Calu3 (cell line): Measurements from ENCODE around the gene ASXL2. TPM values are rescaled to one million over a fixed set of nuclear protein-coding genes. Genes with fewer than 3 reads are reported as not detected.
"Not testable (repeated sequence)": the region's sequence is repeated elsewhere in the genome, so short reads cannot be mapped to it uniquely, and the experiment has no call there.

Experiments
- BruUV-seq: library from RNA; stranded (reverse); fragments of 400-500 nt; replicated peaks from 2 replicates; lab custom pipeline; 2021; lab: Mats Ljungman, UMichigan
- CTCF ChIA-PET: fragments of 300-600 bp; sonication (Branson Sonifier 250); formaldehyde crosslinking; loops from one replicate; lab custom pipeline; 2022; ENCODE audit warnings: antibody characterized with exemption; lab: Charles Lee
- DNase-seq: peaks from one replicate; pipeline ENCODE4 v3.0.0; 2022
- H3K27ac Mint-ChIP-seq: one replicate; pipeline ENCODE4 v1.8.0; 2022; ENCODE audit warnings: mixed read lengths; ENCODE audit not compliant: unreplicated experiment
- H3K27me3 Mint-ChIP-seq: one replicate; pipeline ENCODE4 v1.8.0; 2022; ENCODE audit warnings: mixed read lengths; ENCODE audit not compliant: unreplicated experiment
- H3K36me3 Mint-ChIP-seq: one replicate; pipeline ENCODE4 v1.8.0; 2022; ENCODE audit warnings: mild to moderate bottlenecking, moderate library complexity, mixed read lengths; ENCODE audit not compliant: insufficient read depth, unreplicated experiment
- H3K4me1 Mint-ChIP-seq: one replicate; pipeline ENCODE4 v1.8.0; 2022; ENCODE audit warnings: mild to moderate bottlenecking, low read depth, mixed read lengths; ENCODE audit not compliant: unreplicated experiment
- H3K4me3 Mint-ChIP-seq: one replicate; pipeline ENCODE4 v1.8.0; 2022; ENCODE audit warnings: mild to moderate bottlenecking, low read depth, moderate library complexity, mixed read lengths; ENCODE audit not compliant: unreplicated experiment
- H3K9me3 Mint-ChIP-seq: one replicate; pipeline ENCODE4 v1.8.0; 2022; ENCODE audit warnings: low read depth, mixed read lengths; ENCODE audit not compliant: unreplicated experiment
- CTCF ChIP-seq: fragments of 200-600 bp; IDR thresholded peaks from one replicate; pipeline ENCODE4 v1.8.0; 2022; ENCODE audit warnings: antibody characterized with exemption; ENCODE audit not compliant: unreplicated experiment
- intact Hi-C: fragments of 100-400 bp; cut with micrococcal nuclease; formaldehyde crosslinking; loops from one replicate; pipeline ENCODE4 v1.10.0; 2022; ENCODE audit not compliant: unreplicated experiment
- total RNA-seq: library from RNA; stranded (reverse); gene quantifications from 2 replicates; pipeline ENCODE4 v1.2.3, GENCODE V29; 2022

ASXL2 gene
- total RNA-seq, 1 experiment from 2014 or later, result 42.8 TPM

- H3K4me3 Mint-ChIP-seq, result no peak overlapping the region
- H3K27me3 Mint-ChIP-seq, result peaks cover 8% of the 10 kb centered on the region
- H3K9me3 Mint-ChIP-seq, result no peaks in the 10 kb centered on the region
- peaks cover 8% of the 10 kb centered on the region for H3K4me1 Mint-ChIP-seq
- DNase-seq, result no peak
- CTCF ChIA-PET, result no interaction called here
- no TSS peak for BruUV-seq
- no peak for TF ChIP-seq CTCF
- no peaks in the 10 kb centered on the region for H3K36me3 Mint-ChIP-seq
- intact Hi-C loops, result no loop called here
- no peak overlapping the region for H3K27ac Mint-ChIP-seq
Measured at GRCh38 chr2:25899404-25899970, 21.2 kb upstream of the ASXL2 start.

GRCh38 chr2:25897506-25897905 is 19.2 kb upstream of the ASXL2 start:
- peaks cover 8% of the 10 kb centered on the region for H3K27me3 Mint-ChIP-seq
- CTCF ChIA-PET, result interaction anchor here (0.5 kb wide), 1 partner anchor 1951 kb away, joined by 3 read pairs; no protein-coding TSS in a partner anchor
- H3K4me1 Mint-ChIP-seq, result peaks cover 8% of the 10 kb centered on the region
- H3K4me3 Mint-ChIP-seq, result no peak overlapping the region
- H3K9me3 Mint-ChIP-seq, result no peaks in the 10 kb centered on the region
- BruUV-seq, result no TSS peak
- no peak overlapping the region for H3K27ac Mint-ChIP-seq
- no peak for DNase-seq
- intact Hi-C loops, result no loop called here
- no peaks in the 10 kb centered on the region for H3K36me3 Mint-ChIP-seq
- no peak for TF ChIP-seq CTCF

DNA sequence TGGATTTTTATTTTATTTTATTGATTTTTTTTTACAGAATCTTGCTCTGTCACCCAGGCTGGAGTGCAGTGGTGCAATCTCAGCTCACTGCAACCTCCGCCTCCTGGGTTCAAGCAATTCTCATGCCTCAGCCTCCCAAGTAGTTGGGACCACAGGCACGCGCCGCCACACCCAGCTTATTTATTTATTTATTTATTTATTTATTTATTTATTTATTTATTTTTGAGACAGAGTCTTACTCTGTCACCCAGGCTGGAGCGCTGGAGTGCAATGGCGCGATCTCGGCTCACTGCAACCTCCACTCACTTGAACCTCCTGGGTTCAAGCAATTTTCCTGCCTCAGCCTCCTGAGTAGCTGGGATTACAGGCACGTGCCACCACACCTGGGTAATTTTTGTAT is 18.0 kb upstream of the ASXL2 start:
- intact Hi-C loops, CTCF ChIA-PET, DNase-seq, H3K36me3 Mint-ChIP-seq, H3K4me3 Mint-ChIP-seq, BruUV-seq, H3K27me3 Mint-ChIP-seq, H3K4me1 Mint-ChIP-seq, H3K27ac Mint-ChIP-seq, H3K9me3 Mint-ChIP-seq: not testable (repeated sequence)

GRCh38 chr2:25895610-25896009 is 17.3 kb upstream of the ASXL2 start:
- H3K4me3 Mint-ChIP-seq, result no peak overlapping the region
- CTCF ChIA-PET, result interaction anchor here (0.7 kb wide), 1 partner anchor 51 kb away, joined by 3 read pairs; no protein-coding TSS in a partner anchor
- H3K9me3 Mint-ChIP-seq, result no peaks in the 10 kb centered on the region
- TF ChIP-seq CTCF, result no peak
- H3K4me1 Mint-ChIP-seq, result peaks cover 8% of the 10 kb centered on the region
- peaks cover 8% of the 10 kb centered on the region for H3K27me3 Mint-ChIP-seq
- DNase-seq, result no peak
- no peaks in the 10 kb centered on the region for H3K36me3 Mint-ChIP-seq
- no peak overlapping the region for H3K27ac Mint-ChIP-seq
- BruUV-seq, result no TSS peak
- intact Hi-C loops, result no loop called here

DNA sequence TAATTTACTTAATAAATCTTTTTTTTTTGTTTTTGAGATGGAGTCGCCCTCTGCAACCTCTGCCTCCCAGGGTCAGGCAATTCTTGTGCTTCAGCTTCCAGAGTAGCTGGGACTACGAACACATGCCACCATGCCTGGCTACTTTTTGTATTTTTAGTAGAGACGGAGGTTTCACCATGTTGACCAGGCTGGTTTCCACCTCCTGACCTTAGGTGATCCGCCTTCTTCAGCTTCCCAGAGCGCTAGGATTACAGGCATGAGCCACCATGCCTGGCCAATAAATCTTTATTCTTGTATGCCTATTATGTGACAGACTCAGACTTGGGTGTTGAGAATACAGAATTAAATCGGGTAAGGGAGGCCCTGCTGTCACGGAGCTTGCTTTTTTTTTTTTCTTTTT is 16.7 kb upstream of the ASXL2 start:
- intact Hi-C loops, result no loop called here
- no TSS peak for BruUV-seq
- no peak for DNase-seq
- H3K4me1 Mint-ChIP-seq, result peaks cover 8% of the 10 kb centered on the region
- CTCF ChIA-PET, result interaction anchor here (0.6 to 1.1 kb wide), 3 partner anchors 17 to 1021 kb away, joined by 3 to 5 read pairs (median 3); partner anchors contain the start of gene ASXL2
- TF ChIP-seq CTCF, result no peak
- no peaks in the 10 kb centered on the region for H3K36me3 Mint-ChIP-seq
- peaks cover 8% of the 10 kb centered on the region for H3K27me3 Mint-ChIP-seq
- no peak overlapping the region for H3K27ac Mint-ChIP-seq
- H3K4me3 Mint-ChIP-seq, result no peak overlapping the region
- H3K9me3 Mint-ChIP-seq, result no peaks in the 10 kb centered on the region
